ENCODE measurements around the gene ADCY10.

DNA sequence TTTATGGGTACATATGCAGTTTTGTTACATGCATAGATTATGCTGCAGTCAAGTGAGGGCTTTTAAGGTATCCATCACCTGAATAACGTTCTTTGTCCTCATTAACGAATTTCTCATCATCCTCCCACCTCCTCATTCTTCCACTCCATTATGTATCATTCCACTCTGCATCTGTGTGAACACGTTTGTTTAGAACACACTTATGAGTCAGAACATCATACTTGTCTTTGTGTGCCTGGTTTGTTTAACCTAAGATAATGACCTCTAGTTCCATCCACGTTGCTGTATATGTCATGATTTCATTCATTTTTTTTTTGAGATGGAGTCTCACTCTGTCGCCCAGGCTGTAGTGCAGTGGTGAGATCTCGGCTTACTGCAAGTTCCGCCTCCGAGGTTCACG is 29.6 kb upstream of the ADCY10 start:
- TF ChIP-seq TAF1 (IDR thresholded peaks at IDR 0.05; ENCODE audit: borderline replicate concordance, insufficient read depth, low read length) (no peak), SIN3A (IDR thresholded peaks at IDR 0.05; ENCODE audit: borderline replicate concordance, insufficient read depth, low read length) (no peak), POLR2AphosphoS5 (IDR thresholded peaks at IDR 0.05; ENCODE audit: low read depth, low read length) (no peak)
